ENCODE results near the gene KLF6.

KLF6 gene

DNA sequence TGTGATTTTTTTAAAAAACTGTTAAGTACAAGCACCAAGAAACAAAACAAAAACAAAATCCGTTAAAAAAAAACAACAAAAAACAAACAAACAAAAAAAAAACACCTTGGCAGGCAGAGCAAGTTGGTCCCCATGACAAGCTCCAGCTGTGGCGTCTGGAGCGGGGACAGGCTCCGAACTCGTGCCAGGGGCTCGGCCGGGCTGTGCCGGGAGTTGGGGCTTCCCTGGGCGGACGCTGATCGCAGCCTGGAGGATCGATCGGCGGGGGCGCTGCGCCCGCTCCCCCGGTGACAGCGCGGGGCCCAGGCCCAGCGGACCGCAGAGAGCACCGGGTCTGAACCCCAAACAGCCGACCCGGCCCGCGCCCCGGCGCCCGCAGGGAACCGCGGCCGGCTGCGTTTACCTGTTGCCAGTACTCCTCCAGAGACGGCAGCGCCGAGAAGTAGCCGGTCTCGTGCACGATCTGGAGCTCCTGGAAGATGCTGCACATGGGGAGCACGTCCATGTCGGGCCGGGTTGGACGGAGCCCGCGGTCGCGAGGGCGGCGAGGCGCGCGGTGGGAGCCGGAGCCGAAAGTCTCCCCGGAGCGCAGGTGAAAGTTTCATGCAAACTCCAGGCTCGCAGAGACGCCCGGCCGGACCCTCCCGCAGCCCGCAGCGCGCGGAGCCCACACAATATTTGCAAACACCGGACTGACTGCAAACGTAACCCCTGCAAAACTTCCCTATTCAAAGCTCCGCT is at the start of gene KLF6:
Gene KLF6 (minus strand): TSS at position 700 of the 741 bp plus-strand sequence. CDS start 195 bp downstream, at position 505.
- DNase-seq = no peak

GRCh38 chr10:3834404-3834803 is 49.4 kb upstream of the KLF6 start:
- DNase-seq = no peak

DNA sequence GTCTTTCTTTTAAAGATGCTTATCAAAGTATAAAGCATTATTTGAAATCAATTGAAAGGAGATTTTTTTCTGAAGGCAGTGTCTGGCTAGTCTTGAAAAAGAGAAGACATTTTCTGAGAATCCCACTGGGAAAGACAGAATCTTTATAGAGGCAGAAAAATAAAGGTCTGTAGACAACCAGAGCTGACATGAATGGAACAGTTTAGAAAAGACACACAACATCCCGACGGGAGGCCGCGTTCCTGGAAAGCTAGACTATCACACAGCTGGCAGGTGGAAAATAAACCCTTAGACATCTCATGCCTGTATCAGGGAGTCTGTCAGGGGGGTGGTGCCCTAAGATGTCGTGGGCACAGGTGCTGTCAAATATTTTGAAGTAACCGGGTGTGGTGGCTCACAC is 48.0 kb upstream of the KLF6 start:
- DNase-seq = no peak

- DNase-seq = no peak
Measured at GRCh38 chr10:3832022-3832786, 47.2 kb upstream of the KLF6 start.

- DNase-seq = no peak
Measured at GRCh38 chr10:3831608-3832007, 46.6 kb upstream of the KLF6 start.

DNA sequence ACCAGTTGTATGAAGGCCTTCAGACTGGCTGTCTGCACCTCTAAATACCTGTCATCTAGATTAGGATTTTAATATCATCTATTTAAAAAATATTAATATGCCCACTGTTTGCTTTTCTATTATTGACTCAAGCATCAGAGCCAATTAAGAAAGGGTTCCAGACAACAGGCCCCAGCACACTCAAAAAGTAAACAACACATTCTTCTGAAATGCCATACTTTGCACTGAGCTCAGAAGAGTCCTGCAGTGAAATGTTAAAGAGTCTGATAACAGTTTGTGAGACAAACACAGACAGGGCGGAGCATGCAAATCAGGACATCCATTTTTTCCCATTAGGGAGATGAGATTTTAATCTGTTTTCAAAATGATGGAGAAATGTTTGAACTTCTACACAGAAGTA is 45.9 kb upstream of the KLF6 start:
- DNase-seq = no peak

GRCh38 chr10:3829156-3830050 is 44.4 kb upstream of the KLF6 start:
- no peak for DNase-seq

- DNase-seq = no peak
Measured at GRCh38 chr10:3828404-3829155, 43.6 kb upstream of the KLF6 start.

DNA sequence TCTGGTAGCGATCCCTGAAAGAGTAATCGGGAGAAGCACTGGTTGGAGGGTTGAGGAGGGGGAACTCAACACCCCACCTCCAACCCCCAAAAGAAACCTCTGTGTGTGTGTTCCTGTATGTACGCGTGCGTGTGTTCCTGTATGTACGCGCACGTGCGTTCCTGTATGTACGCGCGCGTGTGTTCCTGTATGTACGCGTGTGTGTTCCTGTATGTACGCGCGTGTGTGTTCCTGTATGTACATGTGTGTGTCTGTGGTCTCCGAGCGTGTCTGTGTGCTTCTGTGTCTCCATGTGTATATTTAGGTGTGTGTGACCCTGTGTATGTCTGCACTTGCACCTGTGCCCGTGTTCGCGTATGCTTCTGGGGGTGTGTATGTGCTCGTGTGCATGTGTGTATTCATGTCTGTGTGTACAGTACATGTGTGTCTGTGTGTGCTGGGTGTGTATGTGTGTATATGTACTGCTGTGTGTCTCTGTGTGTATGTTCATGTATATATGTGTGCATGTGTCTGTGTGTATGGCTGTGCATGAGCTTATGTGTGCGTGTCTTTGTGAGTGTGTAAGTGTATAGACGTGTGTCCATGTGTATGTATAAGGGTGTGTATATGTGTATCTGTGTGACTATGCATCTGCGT is 42.9 kb upstream of the KLF6 start:
- DNase-seq = no peak

- DNase-seq = no peak
Measured at GRCh38 chr10:3827266-3827665, 42.3 kb upstream of the KLF6 start.

DNA sequence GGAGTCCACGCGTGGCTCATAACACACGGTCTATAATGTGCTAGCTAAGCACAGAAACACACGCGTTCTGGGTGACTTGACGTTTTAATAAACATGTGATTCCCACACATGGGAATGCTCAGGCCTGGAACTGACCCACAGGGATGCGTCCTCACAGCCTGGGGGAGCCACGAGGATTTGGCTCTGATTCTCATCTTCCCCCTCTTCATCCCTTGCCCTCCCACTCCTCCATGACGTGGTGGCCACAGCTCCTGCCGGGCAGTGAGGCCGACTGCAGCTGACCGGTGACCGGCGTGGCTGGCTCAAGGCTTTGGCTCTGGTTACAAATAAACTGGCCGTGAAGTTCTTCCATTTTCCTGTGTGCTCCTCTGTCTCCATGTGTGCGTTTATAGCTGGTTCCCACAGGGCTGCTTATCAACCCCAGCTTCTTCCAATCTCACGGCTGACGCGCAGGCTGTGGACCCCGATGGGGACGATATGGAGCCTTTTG is 40.9 kb upstream of the KLF6 start:
- no peak for DNase-seq

DNA sequence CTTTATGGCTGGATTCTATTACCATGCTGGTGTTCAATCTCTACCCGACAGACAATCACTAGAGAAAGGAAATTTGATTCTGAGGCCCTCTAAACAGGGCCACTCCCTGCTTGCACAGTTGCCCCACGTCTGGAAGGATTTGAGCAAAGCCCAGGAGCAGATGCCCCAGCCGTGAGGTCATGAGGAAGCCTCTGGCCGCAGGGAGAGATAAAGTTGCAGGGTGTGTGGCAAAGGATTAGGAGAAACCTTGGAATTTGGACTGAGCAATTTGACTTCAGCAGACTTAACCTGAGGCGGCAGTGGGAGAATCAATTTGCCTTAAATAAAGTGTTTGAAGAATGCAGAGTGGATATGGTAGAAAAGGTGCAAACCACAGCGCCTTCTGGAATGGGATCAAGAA is 40.2 kb upstream of the KLF6 start:
- no peak for DNase-seq

- no peak for DNase-seq
Measured at GRCh38 chr10:3822541-3823330, 37.7 kb upstream of the KLF6 start.

DNA sequence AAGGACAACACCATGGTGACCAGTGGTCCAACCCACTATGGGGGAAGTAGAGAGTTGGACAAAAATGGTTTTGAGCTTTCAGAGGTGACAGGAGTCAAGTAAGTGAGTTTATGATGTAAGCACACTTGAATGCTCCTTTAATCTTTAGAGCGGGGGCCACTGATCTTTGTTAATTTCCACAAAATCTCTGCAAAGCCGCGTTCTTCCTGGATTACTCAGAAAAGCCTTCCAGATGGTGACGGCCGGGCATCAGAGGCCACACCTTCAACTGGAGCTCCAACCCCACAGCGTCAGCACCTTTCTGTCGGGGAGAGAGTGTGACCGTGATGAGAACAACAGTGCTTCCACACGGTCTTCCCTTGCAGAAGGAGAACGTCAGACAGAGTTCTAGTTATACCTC is 35.2 kb upstream of the KLF6 start:
- DNase-seq = no peak

DNA sequence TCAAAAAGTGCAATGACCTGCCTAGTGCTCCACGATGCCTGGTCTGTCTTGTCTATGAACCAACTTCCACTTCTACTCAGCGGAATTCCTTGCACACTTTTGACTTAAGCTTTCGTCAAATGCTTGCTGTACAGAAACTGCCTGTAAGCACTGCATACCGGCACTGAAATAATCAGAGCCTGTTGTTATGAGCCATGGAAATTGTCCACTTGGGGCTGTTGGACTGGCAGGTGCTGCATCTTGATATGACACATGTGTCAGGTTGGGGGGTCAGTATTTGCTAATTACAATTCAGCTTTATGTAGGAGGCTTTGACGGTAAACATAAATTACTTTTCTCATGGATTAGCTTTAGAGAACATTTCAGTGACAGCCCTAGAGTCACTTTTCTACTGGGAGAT is 32.0 kb upstream of the KLF6 start:
- no peak for DNase-seq

GRCh38 chr10:3814838-3815220 is 29.8 kb upstream of the KLF6 start:
- DNase-seq = no peak

- DNase-seq = no peak
Measured at GRCh38 chr10:3813986-3814837, 29.2 kb upstream of the KLF6 start.

- no peak for DNase-seq
Measured at GRCh38 chr10:3813267-3813666, 28.3 kb upstream of the KLF6 start.

DNA sequence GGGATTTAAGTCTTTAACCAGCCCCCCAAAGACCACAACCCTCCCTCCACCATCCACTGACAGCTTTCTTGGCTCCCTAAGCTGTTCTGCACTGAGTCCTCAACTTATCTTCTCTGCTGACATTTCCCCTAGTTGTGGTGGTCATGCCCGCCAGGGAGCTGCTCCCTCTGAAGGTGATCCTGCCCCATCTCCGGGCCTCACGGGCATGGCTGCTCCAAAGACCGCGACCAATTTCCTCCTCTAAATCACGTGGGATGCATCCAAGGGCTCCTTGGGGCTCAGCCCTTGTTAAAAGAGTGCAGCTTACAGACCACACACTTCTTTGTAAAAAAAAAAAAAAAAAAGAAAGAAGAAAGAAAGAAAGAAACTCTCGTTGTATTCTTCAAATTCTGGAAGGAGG is 27.1 kb upstream of the KLF6 start:
- DNase-seq = no peak

DNA sequence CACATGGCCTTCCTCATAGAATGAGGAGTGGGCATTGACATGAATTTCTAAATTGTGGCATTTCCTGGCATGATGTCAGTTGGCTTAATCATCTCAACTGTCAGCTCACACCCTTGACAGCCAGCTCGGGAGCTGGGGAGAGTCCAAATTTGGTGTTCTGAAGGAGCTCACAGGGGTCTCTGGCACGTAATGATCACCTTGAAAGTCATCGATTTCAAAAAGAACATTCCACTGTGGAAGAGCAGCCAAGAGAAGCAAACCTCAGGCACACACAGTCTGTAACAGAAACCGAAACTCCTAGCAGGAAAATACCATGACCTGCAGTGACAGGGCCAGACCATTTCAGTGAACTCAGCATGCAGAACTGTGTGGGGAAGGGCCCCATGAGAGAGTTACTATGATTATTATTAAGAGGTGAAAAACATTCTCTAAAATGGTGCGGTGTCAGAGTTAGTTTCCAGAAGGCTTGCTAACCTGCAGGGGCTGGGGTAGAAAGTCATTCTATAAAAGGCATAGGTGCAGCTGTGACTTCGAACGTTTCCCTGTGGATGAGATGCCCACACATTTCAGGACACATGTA is 26.4 kb upstream of the KLF6 start:
- no peak for DNase-seq

Measured in NCI-H2029 treated with DMSO at 0.1 percent for 48 hours (cell line).